ENCODE measurements around the gene EVL. TPM values are rescaled to one million over a fixed set of nuclear protein-coding genes. Genes with fewer than 3 reads are reported as not detected.
A peak's percentile ranks its signal among the peaks of the same experiment; 100 is the strongest.

Gene EVL
- total and polyA plus RNA-seq, 10 of the 15 experiments (the other 5 are each of a cell fraction or from before 2014, with no cell fraction given): 11.9 to 341 (median 89.8) TPM

- TF ChIP-seq, protein P1, sequence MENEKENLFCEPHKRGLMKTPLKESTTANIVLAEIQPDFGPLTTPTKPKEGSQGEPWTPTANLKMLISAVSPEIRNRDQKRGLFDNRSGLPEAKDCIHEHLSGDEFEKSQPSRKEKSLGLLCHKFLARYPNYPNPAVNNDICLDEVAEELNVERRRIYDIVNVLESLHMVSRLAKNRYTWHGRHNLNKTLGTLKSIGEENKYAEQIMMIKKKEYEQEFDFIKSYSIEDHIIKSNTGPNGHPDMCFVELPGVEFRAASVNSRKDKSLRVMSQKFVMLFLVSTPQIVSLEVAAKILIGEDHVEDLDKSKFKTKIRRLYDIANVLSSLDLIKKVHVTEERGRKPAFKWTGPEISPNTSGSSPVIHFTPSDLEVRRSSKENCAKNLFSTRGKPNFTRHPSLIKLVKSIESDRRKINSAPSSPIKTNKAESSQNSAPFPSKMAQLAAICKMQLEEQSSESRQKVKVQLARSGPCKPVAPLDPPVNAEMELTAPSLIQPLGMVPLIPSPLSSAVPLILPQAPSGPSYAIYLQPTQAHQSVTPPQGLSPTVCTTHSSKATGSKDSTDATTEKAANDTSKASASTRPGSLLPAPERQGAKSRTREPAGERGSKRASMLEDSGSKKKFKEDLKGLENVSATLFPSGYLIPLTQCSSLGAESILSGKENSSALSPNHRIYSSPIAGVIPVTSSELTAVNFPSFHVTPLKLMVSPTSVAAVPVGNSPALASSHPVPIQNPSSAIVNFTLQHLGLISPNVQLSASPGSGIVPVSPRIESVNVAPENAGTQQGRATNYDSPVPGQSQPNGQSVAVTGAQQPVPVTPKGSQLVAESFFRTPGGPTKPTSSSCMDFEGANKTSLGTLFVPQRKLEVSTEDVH (IDR thresholded peaks at IDR 0.05; ENCODE audit: low read depth, partially characterized antibody): no peak
- TF ChIP-seq, protein P2, sequence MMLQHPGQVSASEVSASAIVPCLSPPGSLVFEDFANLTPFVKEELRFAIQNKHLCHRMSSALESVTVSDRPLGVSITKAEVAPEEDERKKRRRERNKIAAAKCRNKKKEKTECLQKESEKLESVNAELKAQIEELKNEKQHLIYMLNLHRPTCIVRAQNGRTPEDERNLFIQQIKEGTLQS (IDR thresholded peaks at IDR 0.05; ENCODE audit: borderline replicate concordance, extremely low read depth, low read depth, low read length): no peak
- TF ChIP-seq KDM1A (IDR thresholded peaks at IDR 0.05; ENCODE audit: borderline replicate concordance) (no peak), SRF (IDR thresholded peaks at IDR 0.05; ENCODE audit: low read depth in 2 of 2, low read length in 2 of 2) (no peak), CHD4 (IDR thresholded peaks at IDR 0.05) (no peak), MAX (IDR thresholded peaks at IDR 0.05; ENCODE audit: low read depth, low read length) (peak; percentile 21; the same call in 1 of the 2 replicates), BCL11A (IDR thresholded peaks at IDR 0.05; ENCODE audit: low read depth, low read length) (peak; percentile 57; the same call in 1 of the 2 replicates), RCOR1 (conservative IDR thresholded peaks at IDR 0.05; ENCODE audit: low read depth, low read length) (0 out of 2 replicates have a peak, but pooled peaks have one; percentile 57), HSF1 (IDR thresholded peaks at IDR 0.05; ENCODE audit: low read depth, low read length) (no peak), SPI1 (IDR thresholded peaks at IDR 0.05; ENCODE audit: borderline replicate concordance, insufficient read depth, low read depth, low read length) (peak; percentile 87), GABPA (IDR thresholded peaks at IDR 0.05; ENCODE audit: low read depth) (peak; percentile 69; the same call in 1 of the 2 replicates), EGR1 (IDR thresholded peaks at IDR 0.05; ENCODE audit: borderline replicate concordance in 1 of 2, low read depth in 2 of 2, low read length in 2 of 2) (peak in 1 of 2 experiments; percentile 83; a peak in 2 of 3 replicates), RB1 (IDR thresholded peaks at IDR 0.05; ENCODE audit: borderline replicate concordance) (no peak), HCFC1 (IDR thresholded peaks at IDR 0.05; ENCODE audit: low read length) (no peak), CREM (IDR thresholded peaks at IDR 0.05; ENCODE audit: low read depth) (peak; percentile 12; the same call in 1 of the 2 replicates), RAD21 (IDR thresholded peaks at IDR 0.05; ENCODE audit: insufficient read depth, low read depth, low read length) (no peak), ATF7 (IDR thresholded peaks at IDR 0.05; ENCODE audit: low read depth) (peak; percentile 81), EED (IDR thresholded peaks at IDR 0.05; ENCODE audit: low read depth) (peak; percentile 90), POLR2A (IDR thresholded peaks at IDR 0.05; ENCODE audit: low read depth, low read length) (peak; percentile 74), CEBPB (IDR thresholded peaks at IDR 0.05; ENCODE audit: borderline replicate concordance in 1 of 2, low read depth in 2 of 2, low read length in 2 of 2) (no peak)
- TF ChIP-seq, protein P3, sequence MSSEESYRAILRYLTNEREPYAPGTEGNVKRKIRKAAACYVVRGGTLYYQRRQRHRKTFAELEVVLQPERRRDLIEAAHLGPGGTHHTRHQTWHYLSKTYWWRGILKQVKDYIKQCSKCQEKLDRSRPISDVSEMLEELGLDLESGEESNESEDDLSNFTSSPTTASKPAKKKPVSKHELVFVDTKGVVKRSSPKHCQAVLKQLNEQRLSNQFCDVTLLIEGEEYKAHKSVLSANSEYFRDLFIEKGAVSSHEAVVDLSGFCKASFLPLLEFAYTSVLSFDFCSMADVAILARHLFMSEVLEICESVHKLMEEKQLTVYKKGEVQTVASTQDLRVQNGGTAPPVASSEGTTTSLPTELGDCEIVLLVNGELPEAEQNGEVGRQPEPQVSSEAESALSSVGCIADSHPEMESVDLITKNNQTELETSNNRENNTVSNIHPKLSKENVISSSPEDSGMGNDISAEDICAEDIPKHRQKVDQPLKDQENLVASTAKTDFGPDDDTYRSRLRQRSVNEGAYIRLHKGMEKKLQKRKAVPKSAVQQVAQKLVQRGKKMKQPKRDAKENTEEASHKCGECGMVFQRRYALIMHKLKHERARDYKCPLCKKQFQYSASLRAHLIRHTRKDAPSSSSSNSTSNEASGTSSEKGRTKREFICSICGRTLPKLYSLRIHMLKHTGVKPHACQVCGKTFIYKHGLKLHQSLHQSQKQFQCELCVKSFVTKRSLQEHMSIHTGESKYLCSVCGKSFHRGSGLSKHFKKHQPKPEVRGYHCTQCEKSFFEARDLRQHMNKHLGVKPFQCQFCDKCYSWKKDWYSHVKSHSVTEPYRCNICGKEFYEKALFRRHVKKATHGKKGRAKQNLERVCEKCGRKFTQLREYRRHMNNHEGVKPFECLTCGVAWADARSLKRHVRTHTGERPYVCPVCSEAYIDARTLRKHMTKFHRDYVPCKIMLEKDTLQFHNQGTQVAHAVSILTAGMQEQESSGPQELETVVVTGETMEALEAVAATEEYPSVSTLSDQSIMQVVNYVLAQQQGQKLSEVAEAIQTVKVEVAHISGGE (CRISPR knock-in tag; IDR thresholded peaks at IDR 0.05): no peak
Observed at GRCh38 chr14:100067971-100068959, 3.0 kb downstream of the EVL start (continued).

All from GM12878 (cell line).